ENCODE measurements around the gene INPP4B.
"Not testable (repeated sequence)": the region's sequence is repeated elsewhere in the genome, so short reads cannot be mapped to it uniquely, and the experiment has no call there.

INPP4B gene

DNA sequence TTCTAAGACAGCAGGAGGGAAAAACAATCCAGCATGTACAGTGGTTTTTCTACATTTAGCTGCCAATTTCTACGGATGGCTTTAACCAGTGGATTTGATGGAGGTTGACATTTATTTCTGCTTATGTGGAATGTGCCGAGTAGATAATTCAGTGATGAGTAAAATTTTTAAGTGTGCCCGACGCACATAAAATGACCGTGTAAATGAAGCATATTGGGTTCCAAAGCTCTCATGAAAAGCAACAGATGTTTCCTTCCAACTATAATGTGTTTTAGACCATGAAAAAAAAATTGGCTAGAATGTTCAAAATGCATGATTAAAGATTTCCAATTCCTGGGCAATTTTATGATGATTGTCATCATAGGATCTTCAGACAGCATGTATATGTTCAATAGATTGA, 14.1 kb downstream of the INPP4B start:
- no peak for DNase-seq (ENCODE audit: low read depth, low spot score)
- no peak overlapping the region for H3K4me3 ChIP-seq (ENCODE audit: low read length)

DNA sequence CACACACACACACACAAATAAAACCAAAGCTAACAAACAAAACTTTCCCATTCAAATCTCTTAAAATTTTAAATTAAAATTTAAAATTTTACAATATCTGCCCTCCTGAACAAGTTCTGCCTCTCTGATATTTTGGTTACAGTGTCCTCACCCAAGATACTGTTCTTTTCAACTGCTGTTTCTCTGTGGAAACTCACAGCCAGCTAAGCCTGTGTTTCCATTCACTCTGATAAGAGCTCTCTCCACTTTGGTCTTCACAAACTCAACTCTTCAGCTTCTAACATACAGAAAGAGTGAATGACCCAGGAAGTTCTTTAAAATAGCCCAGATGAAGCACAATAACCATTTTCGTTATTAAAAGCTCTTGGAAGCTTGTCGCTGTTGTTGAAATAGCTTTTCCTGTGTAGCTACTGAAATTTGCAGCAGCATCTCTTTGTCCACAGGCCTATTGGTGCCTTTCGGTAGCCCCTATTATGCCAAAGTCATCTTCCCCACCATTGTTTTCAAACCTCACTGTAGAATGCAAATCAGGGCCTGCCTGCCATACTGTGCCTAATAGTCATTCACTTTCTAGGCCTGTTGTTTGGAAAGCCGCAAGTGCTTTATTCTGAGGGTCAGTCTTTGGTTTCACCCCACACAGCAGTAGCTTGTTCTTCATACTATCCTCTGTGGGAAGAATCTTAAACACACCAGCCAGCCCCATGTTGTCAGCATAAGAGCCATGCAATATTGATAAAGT, 19.4 kb downstream of the INPP4B start:
- DNase-seq (ENCODE audit: low read depth, low spot score): no peak

DNA sequence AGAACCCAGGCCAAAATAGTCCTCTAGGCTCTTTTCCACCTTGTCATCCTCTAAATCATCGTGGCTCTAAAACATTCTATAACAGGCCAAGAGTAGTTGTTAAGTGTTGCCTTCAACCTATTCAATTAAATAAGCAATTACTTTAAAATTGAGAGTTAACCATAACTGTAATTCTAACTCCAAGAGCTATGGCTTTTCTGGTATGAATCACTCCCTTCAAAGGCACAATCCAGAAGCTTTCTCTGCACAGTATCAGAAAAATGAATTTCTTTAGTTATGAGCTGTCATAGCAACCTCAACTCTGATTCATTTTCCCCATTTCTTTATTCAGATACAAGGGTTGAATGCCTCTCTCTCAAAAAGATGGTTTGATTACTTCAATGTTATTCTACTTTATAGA, 21.7 kb downstream of the INPP4B start:
- no peak for DNase-seq (ENCODE audit: low read depth, low spot score)
- H3K4me3 ChIP-seq (ENCODE audit: low read length): no peak overlapping the region

More for the DNA sequence above, 19.4 kb downstream of the INPP4B start:
- H3K4me3 ChIP-seq (ENCODE audit: low read length): no peak overlapping the region

DNA sequence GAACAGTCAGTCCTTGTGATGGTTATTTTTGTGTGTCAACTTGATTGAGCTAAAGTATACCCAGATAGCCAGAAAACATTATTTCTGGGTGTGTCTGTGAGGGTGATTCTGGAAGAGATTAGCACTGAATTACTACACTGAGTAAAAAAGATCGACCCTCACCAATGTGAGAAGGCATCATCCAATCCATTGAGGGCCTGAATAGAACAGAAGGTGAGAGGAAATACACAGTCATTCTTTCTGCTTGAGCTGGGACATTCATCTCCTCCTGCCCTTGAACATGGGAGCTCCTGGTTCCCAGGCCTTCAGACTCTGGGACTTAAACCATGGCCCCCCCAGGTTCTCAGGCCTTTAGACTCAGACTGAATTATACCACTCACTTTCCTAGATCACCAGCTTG, 22.3 kb downstream of the INPP4B start:
- no peak overlapping the region for H3K4me3 ChIP-seq (ENCODE audit: low read length)
- DNase-seq (ENCODE audit: low read depth, low spot score): no peak

DNA sequence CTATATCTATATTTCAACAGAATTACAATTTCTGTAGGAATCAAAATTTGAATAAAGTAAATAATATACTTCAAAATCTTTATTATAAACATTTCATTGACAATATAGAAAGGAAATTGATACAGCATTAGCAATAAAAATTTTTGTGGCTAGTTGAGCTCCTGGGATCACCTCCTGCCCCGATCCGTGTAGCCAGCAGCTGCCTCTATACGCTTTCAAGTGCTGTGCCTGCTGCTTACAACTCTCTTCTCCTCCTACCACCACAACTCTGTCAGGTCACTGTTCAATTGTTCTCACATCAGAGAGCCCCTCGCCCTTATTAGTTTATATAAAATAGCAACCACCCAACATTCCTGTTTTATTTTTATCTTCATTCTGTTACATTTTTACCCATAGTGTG, 27.6 kb downstream of the INPP4B start:
- DNase-seq (ENCODE audit: low read depth, low spot score): no peak
- H3K4me3 ChIP-seq (ENCODE audit: low read length): no peak overlapping the region

DNA sequence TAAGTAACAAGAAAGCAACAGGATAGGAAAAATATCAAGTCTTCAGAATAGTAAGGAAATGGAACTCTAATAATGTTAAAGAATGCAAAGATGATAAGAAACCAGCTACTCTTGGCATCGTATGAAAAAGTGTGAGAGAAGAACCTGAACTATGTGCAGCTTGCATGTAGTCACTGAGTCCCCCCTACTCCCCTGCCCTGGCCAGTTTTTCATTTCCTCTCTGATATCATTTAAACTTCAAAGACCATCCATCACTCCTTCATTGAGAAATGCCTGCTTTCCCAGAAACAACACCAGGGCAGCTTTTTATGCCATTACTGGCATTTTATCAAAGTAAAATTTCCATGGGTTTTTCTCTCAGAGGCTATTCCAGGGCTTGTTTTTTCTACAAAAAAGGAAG, 28.1 kb downstream of the INPP4B start:
- DNase-seq (ENCODE audit: low read depth, low spot score): no peak

DNA sequence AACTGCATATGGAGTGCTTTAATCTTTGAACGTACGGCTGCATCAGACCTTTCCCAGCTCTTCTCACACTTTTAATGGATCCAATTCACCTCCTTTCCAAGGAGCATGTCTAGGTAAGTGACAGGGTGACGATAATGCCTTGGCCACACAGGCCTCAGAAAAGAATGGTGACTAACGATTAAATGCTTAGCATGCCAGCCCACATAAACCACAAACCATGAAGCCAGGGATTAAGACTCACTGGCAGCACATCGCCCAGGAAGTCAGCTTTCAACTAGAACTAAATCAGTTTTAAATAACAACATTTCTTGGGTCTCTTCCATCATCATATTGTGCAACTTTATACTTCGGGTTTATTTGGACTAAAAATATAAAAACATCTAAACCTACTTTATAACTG, 28.7 kb downstream of the INPP4B start:
- no peak overlapping the region for H3K4me3 ChIP-seq (ENCODE audit: low read length)
- DNase-seq (ENCODE audit: low read depth, low spot score): peak; percentile 50

More for the DNA sequence above, 28.1 kb downstream of the INPP4B start:
- H3K4me3 ChIP-seq (ENCODE audit: low read length): no peak overlapping the region

DNA sequence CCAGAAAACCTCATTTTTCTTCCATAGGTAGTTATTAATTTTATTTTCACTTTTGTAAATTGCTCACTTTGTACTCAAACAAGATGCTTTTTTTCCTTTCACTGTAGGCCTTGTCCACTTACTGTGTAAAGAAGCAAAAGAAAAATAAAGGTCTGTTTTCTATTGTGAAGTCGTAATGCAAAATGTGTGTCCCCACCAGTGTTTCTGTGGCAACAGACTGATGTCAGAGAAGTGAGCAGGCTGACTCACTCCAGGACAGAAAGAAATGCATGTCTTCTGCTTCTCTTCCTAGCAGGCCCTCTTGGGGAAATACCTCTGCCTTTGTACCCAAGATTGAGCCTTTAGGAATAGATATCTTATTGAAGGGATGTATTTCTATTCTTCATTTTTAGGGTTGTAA, 30.3 kb downstream of the INPP4B start:
- no peak for DNase-seq (ENCODE audit: low read depth, low spot score)
- H3K4me3 ChIP-seq (ENCODE audit: low read length): no peak overlapping the region

DNA sequence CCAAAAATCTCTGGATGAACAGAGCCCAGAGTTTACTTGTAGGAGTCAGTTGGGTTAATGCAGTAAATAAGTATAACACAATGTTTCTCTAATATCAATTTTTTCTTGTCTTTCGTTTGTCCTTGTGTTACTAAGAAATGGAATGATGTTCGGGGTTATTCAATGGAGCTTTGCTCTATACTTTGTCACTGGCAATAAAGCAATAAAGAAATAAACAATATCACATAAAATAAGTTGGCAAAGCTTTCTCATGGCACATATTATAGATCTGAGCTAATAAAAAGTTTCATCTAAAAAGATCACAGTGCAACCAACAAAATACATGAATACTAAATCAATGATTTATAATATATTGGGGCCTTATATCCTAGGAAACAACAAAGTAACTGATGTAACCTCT, 32.7 kb downstream of the INPP4B start:
- no peak overlapping the region for H3K4me3 ChIP-seq (ENCODE audit: low read length)

DNA sequence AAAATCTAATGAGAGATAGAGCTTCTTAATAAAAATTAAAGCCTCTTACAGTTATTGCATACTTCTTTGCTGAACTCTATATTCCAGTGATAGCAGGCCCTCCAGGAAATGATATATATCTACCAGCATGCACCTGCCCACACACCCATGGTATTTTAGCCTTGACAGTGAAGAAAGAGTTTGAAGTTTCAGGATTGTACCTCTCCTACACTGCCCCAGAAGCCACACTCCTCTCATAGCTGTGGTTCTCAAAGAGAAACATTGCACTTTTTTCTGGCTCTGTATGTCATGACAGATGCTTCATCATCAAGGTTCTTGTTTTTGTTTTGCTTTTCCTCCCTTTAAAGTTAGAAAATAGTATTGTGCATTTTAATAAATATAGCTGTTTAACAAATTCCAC, 34.0 kb downstream of the INPP4B start:
- no peak overlapping the region for H3K4me3 ChIP-seq (ENCODE audit: low read length)
- DNase-seq (ENCODE audit: low read depth, low spot score): no peak

More for the DNA sequence above, 32.7 kb downstream of the INPP4B start:
- no peak for DNase-seq (ENCODE audit: low read depth, low spot score)

DNA sequence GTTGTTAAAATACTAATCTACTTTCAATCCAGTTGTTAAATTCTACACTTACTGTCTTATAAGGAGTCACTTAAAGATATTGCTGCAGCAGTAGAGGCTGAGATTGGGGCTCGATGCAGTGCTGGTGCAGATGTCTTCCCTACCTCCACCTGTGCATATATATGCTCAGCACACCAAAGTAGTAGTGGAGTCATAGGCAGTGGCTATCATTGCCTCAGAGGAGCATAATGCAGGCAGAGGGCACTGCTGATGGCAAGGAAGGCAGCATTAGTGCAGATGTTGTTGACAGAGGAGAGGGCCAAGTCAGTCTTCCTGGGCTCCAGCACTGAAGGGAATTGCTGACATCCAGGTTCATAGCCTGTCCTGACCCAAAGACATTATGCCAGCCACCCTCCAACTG, 35.1 kb downstream of the INPP4B start:
- no peak overlapping the region for H3K4me3 ChIP-seq (ENCODE audit: low read length)
- no peak for DNase-seq (ENCODE audit: low read depth, low spot score)

DNA sequence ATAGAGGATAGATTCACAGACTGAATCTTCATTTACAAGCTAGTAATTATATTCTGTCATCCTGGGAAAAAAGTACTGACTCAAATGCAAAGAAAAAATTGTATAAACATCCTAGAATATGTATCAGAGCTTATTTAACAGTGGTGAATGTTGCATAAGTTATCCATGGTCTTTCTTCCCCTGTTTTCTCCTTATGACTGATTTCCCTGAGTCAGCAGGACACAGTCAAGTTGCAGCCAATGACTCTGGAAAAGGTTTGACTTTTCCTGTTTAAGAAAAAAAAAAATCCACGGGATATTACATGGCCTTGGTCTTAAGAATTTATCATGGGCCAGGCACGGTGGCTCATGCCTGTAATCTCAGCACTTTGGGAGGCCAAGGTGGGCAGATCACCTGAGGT, 36.5 kb downstream of the INPP4B start:
- H3K4me3 ChIP-seq (ENCODE audit: low read length): no peak overlapping the region
- DNase-seq (ENCODE audit: low read depth, low spot score): no peak

DNA sequence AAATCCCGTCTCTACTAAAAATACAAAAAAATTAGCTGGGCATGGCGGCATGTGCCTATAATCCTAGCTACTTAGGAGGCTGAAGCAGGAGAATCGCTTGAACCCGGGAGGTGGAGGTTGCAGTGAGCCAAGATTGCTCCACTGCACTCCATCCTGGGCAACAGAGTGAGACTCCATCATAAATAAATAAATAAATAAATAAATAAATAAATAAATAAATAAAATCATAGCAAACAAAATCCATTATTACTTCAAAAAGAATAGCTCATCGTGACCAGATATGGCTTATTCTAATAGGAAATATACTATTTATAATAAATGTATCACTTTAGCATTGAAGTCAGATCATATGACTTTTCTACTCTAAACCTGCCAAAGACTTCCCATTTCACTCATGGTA, 42.2 kb downstream of the INPP4B start:
- DNase-seq (ENCODE audit: low read depth, low spot score); H3K4me3 ChIP-seq (ENCODE audit: low read length): not testable (repeated sequence)

DNA sequence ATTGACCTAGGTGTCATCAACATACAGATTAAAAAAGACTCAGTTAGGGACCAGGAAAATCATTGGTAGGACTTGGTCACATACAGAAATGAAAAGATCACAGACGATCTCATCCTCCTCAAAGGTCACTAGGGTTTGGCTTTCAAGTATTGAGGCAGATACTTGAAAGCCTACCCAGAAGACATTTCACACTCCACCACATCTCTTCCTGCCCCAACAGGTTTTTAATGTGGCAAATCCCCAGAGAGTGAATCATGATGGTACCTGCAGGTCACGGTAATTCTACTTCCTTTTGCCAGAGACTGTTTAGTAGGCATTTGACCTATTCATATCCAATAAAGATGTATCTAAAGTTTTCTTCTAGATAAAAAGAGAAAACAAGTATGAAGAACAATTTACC, 44.1 kb downstream of the INPP4B start:
- DNase-seq (ENCODE audit: low read depth, low spot score): no peak
- no peak overlapping the region for H3K4me3 ChIP-seq (ENCODE audit: low read length)

DNA sequence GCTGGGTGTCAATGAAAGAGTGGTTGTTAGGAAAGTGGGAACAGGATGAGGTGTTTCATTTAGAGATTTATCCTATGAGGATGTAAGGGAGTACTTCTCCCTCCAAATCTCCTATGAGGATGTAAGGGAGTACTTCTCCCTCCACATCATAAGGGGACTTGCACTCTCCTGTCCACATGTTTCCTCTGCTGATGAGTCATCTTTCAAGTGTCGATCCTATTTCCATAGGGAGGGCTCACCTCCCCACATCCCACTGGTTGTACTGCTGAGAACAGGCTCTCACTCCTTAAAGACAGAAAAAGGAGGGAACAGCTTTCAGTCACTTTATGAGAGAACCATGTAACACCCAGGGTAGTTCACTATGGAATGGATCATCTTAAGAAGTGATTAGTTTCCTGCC, 65.0 kb downstream of the INPP4B start:
- DNase-seq (ENCODE audit: low read depth, low spot score): no peak
- H3K4me3 ChIP-seq (ENCODE audit: low read length): no peak overlapping the region

DNA sequence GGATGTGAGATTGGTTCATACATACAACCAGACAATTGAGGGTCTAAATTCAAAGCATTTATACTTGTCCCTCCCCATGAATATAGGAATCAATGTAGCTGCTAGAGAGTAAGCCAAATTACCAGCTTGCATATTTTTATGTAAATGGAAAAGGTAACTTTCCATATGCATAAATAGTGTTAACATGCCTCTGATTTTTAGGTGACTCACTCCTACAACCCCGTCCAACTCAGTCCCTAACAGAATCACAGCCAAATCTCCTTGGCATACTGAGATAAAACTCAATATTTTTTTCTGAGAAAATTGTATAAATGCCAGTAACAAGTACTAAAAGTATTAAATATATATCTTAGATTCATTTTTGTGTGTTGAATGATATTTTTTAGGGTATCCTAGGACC, 67.2 kb downstream of the INPP4B start:
- no peak for DNase-seq (ENCODE audit: low read depth, low spot score)
- H3K4me3 ChIP-seq (ENCODE audit: low read length): no peak overlapping the region

DNA sequence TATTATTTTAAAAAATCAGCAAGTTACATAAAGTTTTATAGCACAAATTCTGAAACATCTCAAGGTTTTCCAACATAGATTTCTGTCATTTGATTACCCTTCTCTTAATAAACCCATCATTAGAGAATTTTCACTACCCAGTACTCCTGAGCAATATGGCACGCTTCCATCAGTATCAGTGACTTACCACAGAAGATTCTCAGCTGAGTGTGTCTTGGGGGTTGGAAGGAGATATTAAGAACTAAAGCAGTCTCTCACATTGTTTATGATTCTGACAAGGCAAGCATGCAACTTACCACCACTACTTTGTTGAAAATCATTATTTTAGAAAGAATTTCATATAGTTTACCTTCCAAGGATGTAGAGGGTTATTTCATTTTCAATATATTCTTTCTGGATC, 67.7 kb downstream of the INPP4B start:
- H3K4me3 ChIP-seq (ENCODE audit: low read length): no peak overlapping the region
- no peak for DNase-seq (ENCODE audit: low read depth, low spot score)

DNA sequence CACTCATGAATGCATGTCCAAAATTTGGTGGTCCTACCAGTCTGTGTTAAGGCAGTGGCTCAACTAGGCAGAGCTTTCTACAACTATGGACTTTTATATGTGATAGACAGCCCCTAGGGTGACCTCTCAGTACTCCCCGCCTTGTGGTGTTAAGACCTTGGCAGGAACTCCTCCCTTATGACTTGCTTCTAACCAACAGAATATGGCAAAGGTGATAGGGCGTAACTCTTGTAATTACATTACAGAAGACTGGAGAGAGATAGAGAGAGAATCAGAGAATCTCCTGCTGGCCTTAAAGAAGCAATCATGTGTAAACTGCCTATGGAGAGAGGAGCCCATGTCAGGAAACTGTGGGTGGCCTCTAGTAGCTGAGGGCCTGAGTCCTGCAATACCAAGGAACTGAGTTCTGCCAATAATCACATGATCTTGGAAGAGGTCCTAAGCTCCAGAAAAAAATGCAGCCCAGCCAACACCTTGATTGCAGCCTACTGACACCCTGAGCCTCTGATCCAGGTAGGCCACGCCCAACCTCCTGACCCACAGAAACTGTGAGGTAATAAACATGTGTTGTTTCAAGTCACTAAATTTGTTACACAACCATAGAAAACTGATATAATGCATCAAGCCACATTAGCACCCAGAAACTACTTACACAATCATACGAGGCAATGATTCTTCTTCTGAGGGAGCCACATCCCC, 68.9 kb downstream of the INPP4B start:
- H3K4me3 ChIP-seq (ENCODE audit: low read length): no peak overlapping the region
- DNase-seq (ENCODE audit: low read depth, low spot score): no peak

DNA sequence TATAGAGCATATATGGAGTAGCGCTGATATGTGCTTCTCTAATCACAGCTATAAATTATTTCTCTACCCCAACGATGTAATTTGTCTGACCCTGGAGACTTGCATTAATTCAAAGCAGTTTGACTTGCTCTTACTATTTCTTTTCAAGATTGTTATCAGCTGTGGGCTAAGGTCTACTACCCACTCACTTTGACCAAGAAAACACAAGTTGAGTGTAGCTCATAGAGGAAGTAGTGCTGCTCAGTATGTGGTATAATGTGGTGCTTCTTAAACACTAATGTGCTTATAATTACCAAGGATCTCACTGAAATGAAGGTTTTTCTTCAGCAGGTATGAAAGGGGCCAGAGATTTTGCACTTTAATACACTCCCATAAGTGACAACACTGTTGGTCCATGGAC, 70.1 kb downstream of the INPP4B start:
- H3K4me3 ChIP-seq (ENCODE audit: low read length): no peak overlapping the region
- DNase-seq (ENCODE audit: low read depth, low spot score): no peak

DNA sequence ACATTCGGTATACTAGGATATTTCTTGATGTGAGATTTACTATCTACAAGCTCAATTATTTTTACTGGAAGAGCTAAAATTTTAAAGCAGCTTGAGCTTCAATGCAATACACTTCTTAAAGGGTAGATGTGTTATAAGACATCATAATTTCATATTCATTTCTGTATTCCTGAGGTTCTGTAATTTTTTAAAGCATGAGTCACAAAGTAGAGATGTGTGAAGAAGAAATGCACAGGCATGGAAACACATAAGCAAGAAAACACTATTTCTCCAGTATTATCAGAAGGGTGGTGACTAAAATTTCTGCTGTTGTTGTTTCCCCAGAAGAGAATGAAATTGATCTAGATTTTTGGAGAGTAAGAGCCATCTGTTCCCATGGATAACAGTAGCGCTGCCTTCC, 72.6 kb downstream of the INPP4B start:
- DNase-seq (ENCODE audit: low read depth, low spot score): no peak
- no peak overlapping the region for H3K4me3 ChIP-seq (ENCODE audit: low read length)

DNA sequence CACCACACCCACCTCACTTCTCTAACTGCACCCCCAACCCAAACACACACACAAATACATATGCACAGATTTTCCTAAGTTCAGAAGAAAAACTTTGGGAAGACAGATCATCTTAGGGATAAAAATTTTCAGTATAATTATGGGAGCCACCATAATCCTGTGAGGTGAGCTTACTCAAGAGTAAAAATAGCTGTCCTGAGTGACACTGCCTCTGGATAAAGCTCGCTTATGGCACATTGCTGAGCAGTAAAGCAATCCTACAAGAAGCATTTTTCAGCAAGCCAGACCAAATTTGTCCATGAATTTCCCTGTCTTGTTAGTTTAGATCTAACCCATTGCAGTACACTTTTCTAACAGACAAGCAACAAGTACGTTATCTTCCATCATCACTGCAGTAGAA, 83.8 kb downstream of the INPP4B start:
- no peak overlapping the region for H3K4me3 ChIP-seq (ENCODE audit: low read length)
- DNase-seq (ENCODE audit: low read depth, low spot score): no peak
